HepG2 (cell line): ENCODE data around the gene CADPS. TPM values are rescaled to one million over a fixed set of nuclear protein-coding genes. Genes with fewer than 3 reads are reported as not detected.

Source experiments
- ATAC-seq: fragments of 200-7000 bp; cut with Tn5 transposase; 3 replicates; pipeline ENCODE4 v1.9.1; 2020; ENCODE audit warnings: mild to moderate bottlenecking, moderate library complexity
- BruUV-seq: library from RNA; stranded (reverse); fragments of 400-500 nt; replicated peaks from 2 replicates; lab custom pipeline; 2021; lab: Mats Ljungman, UMichigan
- CTCF ChIA-PET: fragments of 300-600 bp; formaldehyde crosslinking; extraction: SDS; loops from one replicate; lab custom pipeline; 2021; ENCODE audit warnings: low total read pairs, inconsistent platforms, low intra/inter-chr PET ratio; lab: Yijun Ruan, JAX
- POLR2A ChIA-PET: fragments of 350-600 bp; sonication (Branson Sonifier 250); formaldehyde crosslinking; loops from one replicate; lab custom pipeline; 2020; ENCODE audit warnings: antibody characterized with exemption, inconsistent platforms; lab: Yijun Ruan, JAX
- DNase-seq: peaks from one replicate; pipeline ENCODE4 v3.0.0-alpha.2; 2015; ENCODE audit warnings: low spot score
- FAIRE-seq: peaks from 3 replicates; lab custom pipeline; 2011; peaks lifted over from hg19 to GRCh38; lab: Jason Lieb, UNC
- H2AFZ ChIP-seq: one replicate; pipeline ENCODE4 v1.6.1; 2011; ENCODE audit warnings: low read length, inconsistent platforms
- H3K27ac ChIP-seq: fragments of 300-600 bp; 3 replicates; pipeline ENCODE4 v1.8.0; 2011; ENCODE audit warnings: mixed run types, mild to moderate bottlenecking, mixed read lengths, low read length, inconsistent platforms; ENCODE audit not compliant: insufficient read depth; ENCODE audit errors: extremely low read length
- H3K27me3 ChIP-seq, 2 experiments: fragments of 200-600 bp in 1 of 2; 2 replicates in 1 of 2; 3 replicates in 1 of 2; pipeline versions ENCODE4 v1.6.0 to v1.8.0; 2011; ENCODE audit warnings: low read length in 2 of 2, mild to moderate bottlenecking in 2 of 2, moderate library complexity in 2 of 2, inconsistent platforms in 1 of 2; ENCODE audit not compliant: insufficient read depth in 2 of 2, control insufficient read depth in 1 of 2
- H3K36me3 ChIP-seq, 2 experiments: fragments of 200-600 bp in 1 of 2; replicated peaks in 1 of 2; 2 replicates in 1 of 2; 3 replicates in 1 of 2; pipeline versions ENCODE4 v1.5.1 to v1.8.0; 2011; ENCODE audit warnings: low read length in 2 of 2, inconsistent platforms in 1 of 2; ENCODE audit not compliant: insufficient read depth in 2 of 2, control insufficient read depth in 1 of 2
- H3K4me1 ChIP-seq: 2 replicates; pipeline ENCODE4 v1.5.1; 2012; ENCODE audit warnings: low read length, inconsistent platforms; ENCODE audit not compliant: insufficient read depth
- H3K4me2 ChIP-seq: 2 replicates; pipeline ENCODE4 v1.6.0; 2011; ENCODE audit warnings: low read depth, low read length, inconsistent platforms
- H3K4me3 ChIP-seq, 3 experiments: fragments of 200-600 bp in 1 of 3; sonication (generic), shearing (Covaris generic) in 1 of 3; replicated peaks in 1 of 3; 2 replicates each; pipeline ENCODE4 v1.5.1; 2011 to 2016; ENCODE audit warnings: low read length in 3 of 3, inconsistent platforms in 2 of 3, low read depth in 2 of 3, mild to moderate bottlenecking in 2 of 3, control low read depth in 1 of 3, mixed read lengths in 1 of 3; ENCODE audit not compliant: insufficient read depth in 1 of 3
- H3K79me2 ChIP-seq: one replicate; pipeline ENCODE4 v1.6.1; 2011; ENCODE audit warnings: low read length, inconsistent platforms; ENCODE audit not compliant: insufficient read depth
- H3K9ac ChIP-seq: 2 replicates; pipeline ENCODE4 v1.6.0; 2011; ENCODE audit warnings: mild to moderate bottlenecking, low read depth, low read length, inconsistent platforms; ENCODE audit not compliant: insufficient read depth
- H3K9me3 ChIP-seq: 2 replicates; pipeline ENCODE4 v1.5.1; 2012; ENCODE audit warnings: mild to moderate bottlenecking, low read length
- H4K20me1 ChIP-seq: 2 replicates; pipeline ENCODE4 v1.6.0; 2011; ENCODE audit warnings: inconsistent platforms, mild to moderate bottlenecking, low read length, moderate library complexity; ENCODE audit not compliant: insufficient read depth
- ARID2 ChIP-seq: sonication (generic); formaldehyde crosslinking; IDR thresholded peaks from 2 replicates; pipeline ENCODE4 v1.8.1; 2022; ENCODE audit warnings: mild to moderate bottlenecking, missing genetic modification reagents, borderline replicate concordance
- CERS6 ChIP-seq: sonication (generic); formaldehyde crosslinking; IDR thresholded peaks from 2 replicates; pipeline ENCODE4 v1.5.0; 2020; ENCODE audit warnings: missing genetic modification reagents
- KLF12 ChIP-seq: sonication (generic); formaldehyde crosslinking; IDR thresholded peaks from 2 replicates; pipeline ENCODE4 v1.4.0; 2020; ENCODE audit warnings: missing genetic modification reagents, borderline replicate concordance
- MED1 ChIP-seq: sonication (generic); formaldehyde crosslinking; IDR thresholded peaks from 2 replicates; pipeline ENCODE4 v1.4.0; 2020; ENCODE audit warnings: missing genetic modification reagents
- ZNF670 ChIP-seq: sonication (generic); formaldehyde crosslinking; IDR thresholded peaks from 2 replicates; pipeline ENCODE4 v1.8.0; 2022; ENCODE audit warnings: mild to moderate bottlenecking, missing genetic modification reagents, borderline replicate concordance
- ZSCAN29 ChIP-seq: sonication (generic); formaldehyde crosslinking; conservative IDR thresholded peaks from 2 replicates; pipeline ENCODE4 v1.4.0; 2020; ENCODE audit warnings: mild to moderate bottlenecking, missing genetic modification reagents
- whole genome bisulfite sequencing: methylation state at CpG from one replicate; pipeline ENCODE4 v1.1.6; 2017; ENCODE audit warnings: low lambda C conversion rate; 5-methylcytosine and 5-hydroxymethylcytosine counted together
- in situ Hi-C: cut with HindIII; loops from 2 replicates; pipeline ENCODE4 v1.10.0; 2017; ENCODE audit warnings: low pct_unique_long_range_greater_than_20kb; ENCODE audit not compliant: extremely low pct_ligation_motif_present
- intact Hi-C: fragments of 100-400 bp; cut with micrococcal nuclease; formaldehyde crosslinking; loops from one replicate; pipeline ENCODE4 v1.10.0; 2022; ENCODE audit not compliant: unreplicated experiment
- polyA plus RNA-seq, 8 experiments: library from polyadenylated mRNA; depleted of rRNA in 3 of 8; stranded (reverse) in 7 of 8; unstranded in 1 of 8; fragments of >200 nt; fragmentation: Illumina TruSeq in 4 of 8; extraction: Trizol in 4 of 8; gene quantifications; 2 replicates each; pipeline versions ENCODE4 v1.2.1 to v1.2.3, GENCODE V29; 2011 to 2016; ENCODE audit warnings: low read depth in 4 of 8, missing spikeins in 1 of 8, mixed read lengths in 1 of 8; ENCODE audit not compliant: insufficient read depth in 1 of 8
- total RNA-seq, 5 experiments: library from RNA; depleted of rRNA; stranded (reverse); fragments of >200 nt; fragmentation: Illumina TruSeq; extraction: Trizol; gene quantifications; 2 replicates each; pipeline ENCODE4 v1.2.3, GENCODE V29; 2016; ENCODE audit warnings: low read depth in 1 of 5
- TF ChIP-seq, protein P1 (sequence below): sonication (generic); formaldehyde crosslinking; IDR thresholded peaks from 2 replicates; pipeline ENCODE4 v1.4.0; 2020; ENCODE audit warnings: missing genetic modification reagents

The CADPS gene
- total and polyA plus RNA-seq, 2 of the 13 experiments (the other 11 are each of a cell fraction or from before 2014, with no cell fraction given) = not detected

GRCh38 chr3:62378311-62378789, 496.9 kb downstream of the CADPS start (continued):
- TF ChIP-seq CERS6 (CRISPR knock-in tag) = no peak

DNA sequence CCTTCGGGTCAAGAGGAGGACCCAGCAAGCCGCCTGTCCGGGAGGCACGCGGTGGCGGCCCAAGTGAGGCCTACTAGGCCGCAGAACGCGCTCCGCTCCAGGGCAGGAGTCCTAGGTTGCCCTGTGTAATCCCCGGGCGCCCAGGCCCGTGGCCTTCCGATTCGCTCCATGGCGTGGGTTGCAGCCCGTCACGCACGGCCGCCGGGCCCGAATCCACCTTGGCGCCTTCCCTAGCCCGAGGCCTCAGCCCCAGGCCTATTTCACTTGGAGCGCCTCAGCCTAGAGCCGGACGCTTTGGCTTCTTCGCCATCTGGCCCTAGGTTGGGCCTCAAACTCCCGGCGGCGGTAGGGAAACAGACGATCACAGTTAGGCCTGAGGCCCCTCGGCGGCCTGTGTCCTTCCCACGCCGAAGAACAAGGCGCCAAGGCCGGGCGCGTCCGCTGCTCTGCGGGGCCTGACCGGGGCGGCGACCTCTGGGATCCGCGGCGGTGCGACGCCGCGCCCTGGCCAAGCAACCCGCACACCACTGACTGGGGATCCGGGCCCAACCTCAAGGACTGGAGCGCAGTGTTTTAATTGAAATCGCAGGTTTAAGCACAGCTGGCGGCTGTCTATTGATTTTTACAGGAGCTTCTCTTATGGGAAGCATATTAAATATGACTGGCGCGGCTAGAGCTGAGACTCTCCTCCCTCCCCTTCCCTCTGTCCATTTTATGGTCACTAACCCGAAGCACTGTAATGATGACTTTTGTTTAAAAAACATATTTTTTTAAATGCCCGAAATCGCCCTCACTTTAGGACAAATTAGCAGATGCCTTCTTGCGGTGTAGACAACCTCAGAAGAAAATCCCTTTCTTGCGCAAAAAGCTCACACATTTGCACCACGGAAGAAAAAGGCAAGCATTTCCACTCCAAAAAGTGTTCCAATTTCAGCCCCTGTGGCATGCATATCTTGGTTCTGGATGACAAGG, 498.0 kb downstream of the CADPS start:
- H3K4me1 ChIP-seq = no peaks in the 10 kb centered on the region
- H3K9ac ChIP-seq = no peak overlapping the region
- 61% methylated on average over 31 of the region's 65 CpGs for WGBS
- in situ Hi-C loops = no loop called here
- DNase-seq (no peak), FAIRE-seq (no peak), ATAC-seq (no peak)
- no peak overlapping the region for H2AFZ ChIP-seq
- H3K27me3 ChIP-seq = peaks cover 4 to 61% of the 10 kb centered on the region in 2 experiments
- H3K36me3 ChIP-seq = no peaks in the 10 kb centered on the region
- H4K20me1 ChIP-seq = no peaks in the 10 kb centered on the region
- H3K79me2 ChIP-seq = no peaks in the 10 kb centered on the region
- no peaks in the 10 kb centered on the region for H3K9me3 ChIP-seq
- TF ChIP-seq ZSCAN29 (CRISPR knock-in tag) (no peak), ZNF670 (no peak), KLF12 (CRISPR knock-in tag) (no peak), ARID2 (CRISPR knock-in tag) (no peak), MED1 (CRISPR knock-in tag) (no peak)
- TF ChIP-seq, protein P1, sequence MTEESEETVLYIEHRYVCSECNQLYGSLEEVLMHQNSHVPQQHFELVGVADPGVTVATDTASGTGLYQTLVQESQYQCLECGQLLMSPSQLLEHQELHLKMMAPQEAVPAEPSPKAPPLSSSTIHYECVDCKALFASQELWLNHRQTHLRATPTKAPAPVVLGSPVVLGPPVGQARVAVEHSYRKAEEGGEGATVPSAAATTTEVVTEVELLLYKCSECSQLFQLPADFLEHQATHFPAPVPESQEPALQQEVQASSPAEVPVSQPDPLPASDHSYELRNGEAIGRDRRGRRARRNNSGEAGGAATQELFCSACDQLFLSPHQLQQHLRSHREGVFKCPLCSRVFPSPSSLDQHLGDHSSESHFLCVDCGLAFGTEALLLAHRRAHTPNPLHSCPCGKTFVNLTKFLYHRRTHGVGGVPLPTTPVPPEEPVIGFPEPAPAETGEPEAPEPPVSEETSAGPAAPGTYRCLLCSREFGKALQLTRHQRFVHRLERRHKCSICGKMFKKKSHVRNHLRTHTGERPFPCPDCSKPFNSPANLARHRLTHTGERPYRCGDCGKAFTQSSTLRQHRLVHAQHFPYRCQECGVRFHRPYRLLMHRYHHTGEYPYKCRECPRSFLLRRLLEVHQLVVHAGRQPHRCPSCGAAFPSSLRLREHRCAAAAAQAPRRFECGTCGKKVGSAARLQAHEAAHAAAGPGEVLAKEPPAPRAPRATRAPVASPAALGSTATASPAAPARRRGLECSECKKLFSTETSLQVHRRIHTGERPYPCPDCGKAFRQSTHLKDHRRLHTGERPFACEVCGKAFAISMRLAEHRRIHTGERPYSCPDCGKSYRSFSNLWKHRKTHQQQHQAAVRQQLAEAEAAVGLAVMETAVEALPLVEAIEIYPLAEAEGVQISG (CRISPR knock-in tag) = no peak
- no TSS peak for BruUV-seq
- CTCF ChIA-PET = no interaction called here
- H3K4me3 ChIP-seq = no peak overlapping the region
- H3K4me2 ChIP-seq = no peak overlapping the region
- intact Hi-C loops = no loop called here
- no peak overlapping the region for H3K27ac ChIP-seq
- POLR2A ChIA-PET = no interaction called here
